ENCODE measurements around the gene FOXO1. TPM values are rescaled to one million over a fixed set of nuclear protein-coding genes. Genes with fewer than 3 reads are reported as not detected.

Gene FOXO1
- total RNA-seq, 1 donor from 2014 or later, result 50.4 TPM

DNA sequence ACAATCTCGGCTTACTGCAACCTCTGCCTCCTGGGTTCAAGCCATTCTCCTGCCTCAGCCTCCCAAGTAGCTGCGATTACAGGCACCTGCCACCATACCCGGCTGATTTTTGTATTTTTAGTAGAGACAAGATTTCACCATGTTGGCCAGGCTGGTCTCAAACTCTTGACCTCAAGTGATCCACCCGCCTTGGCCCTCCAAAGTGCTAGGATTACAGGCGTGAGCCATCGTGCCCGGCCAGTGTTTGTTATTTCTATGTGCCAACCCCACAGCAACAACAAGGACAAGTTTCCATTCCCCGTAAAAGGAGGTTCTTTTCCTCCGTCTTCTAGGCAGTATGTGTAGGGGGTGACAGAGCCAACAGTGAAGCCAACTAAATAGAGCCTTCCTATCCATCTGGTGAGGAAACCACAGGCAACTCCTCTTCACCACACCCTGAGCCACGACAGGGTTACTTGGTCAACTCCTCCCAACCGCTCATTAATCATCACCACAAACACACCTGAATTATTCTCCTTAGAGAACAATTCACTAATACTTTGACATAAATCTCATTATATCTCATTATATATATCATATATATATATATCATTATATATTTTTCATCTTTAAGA, 25.5 kb downstream of the FOXO1 start:
- peaks cover 93% of the 10 kb centered on the region for H3K4me1 Mint-ChIP-seq
- no peak for DNase-seq
- no peaks in the 10 kb centered on the region for H3K9me3 Mint-ChIP-seq
- intact Hi-C loops (cut with micrococcal nuclease), result loop anchor here (1.0 kb wide), 2 partner anchors 8 to 10 kb away; no protein-coding TSS in a partner anchor
- no peak for TF ChIP-seq CTCF (IDR thresholded peaks at IDR 0.05)
- POLR2A ChIA-PET, result interaction anchor here (1.0 kb wide), 1 partner anchor 13 kb away, joined by 5 read pairs; no protein-coding TSS in a partner anchor
- no peak for ATAC-seq (ENCODE audit: low read depth)
- H3K27ac Mint-ChIP-seq, result peak overlapping the region; percentile 52
- CTCF ChIA-PET, result no interaction called here
- H3K4me3 Mint-ChIP-seq, result peak overlapping the region; percentile 16
- H3K36me3 Mint-ChIP-seq (ENCODE audit: low read depth), result peaks cover 12% of the 10 kb centered on the region
- H3K27me3 Mint-ChIP-seq, result no peaks in the 10 kb centered on the region

DNA sequence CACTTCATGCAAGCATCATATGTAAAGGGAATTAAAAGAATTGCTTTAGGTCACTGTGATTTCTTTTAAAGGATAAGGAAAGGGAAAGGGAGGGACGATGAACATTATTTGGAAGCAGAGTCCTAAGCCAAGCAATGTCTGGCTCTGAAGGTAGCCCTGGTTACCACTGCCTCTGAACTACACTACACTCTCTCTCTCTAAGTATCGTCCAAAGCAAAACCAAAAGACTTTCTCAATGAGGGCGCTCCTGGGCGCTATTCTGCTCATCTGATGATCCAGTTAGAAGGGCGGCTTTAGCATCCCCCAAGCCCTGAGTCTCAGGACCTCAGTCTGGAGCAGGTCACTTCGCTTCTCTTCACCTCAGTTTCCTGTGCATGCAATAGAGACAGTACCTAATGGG, 26.2 kb downstream of the FOXO1 start:
- ATAC-seq (ENCODE audit: low read depth), result no peak
- DNase-seq, result no peak
- Mint-ChIP-seq H3K4me3 (no peak overlapping the region), H3K27me3 (no peaks in the 10 kb centered on the region), H3K4me1 (peaks cover 93% of the 10 kb centered on the region), H3K36me3 (ENCODE audit: low read depth) (peaks cover 12% of the 10 kb centered on the region), H3K9me3 (no peaks in the 10 kb centered on the region), H3K27ac (peak overlapping the region; percentile 74)
- POLR2A ChIA-PET, result interaction anchor here (0.8 to 1.0 kb wide), 2 partner anchors 14 to 29 kb away, joined by 3 to 5 read pairs; no protein-coding TSS in a partner anchor
- TF ChIP-seq CTCF (IDR thresholded peaks at IDR 0.05), result no peak
- CTCF ChIA-PET, result no interaction called here
- intact Hi-C loops (cut with micrococcal nuclease), result loop anchor here (1.0 kb wide), 2 partner anchors 9 kb away; no protein-coding TSS in a partner anchor

DNA sequence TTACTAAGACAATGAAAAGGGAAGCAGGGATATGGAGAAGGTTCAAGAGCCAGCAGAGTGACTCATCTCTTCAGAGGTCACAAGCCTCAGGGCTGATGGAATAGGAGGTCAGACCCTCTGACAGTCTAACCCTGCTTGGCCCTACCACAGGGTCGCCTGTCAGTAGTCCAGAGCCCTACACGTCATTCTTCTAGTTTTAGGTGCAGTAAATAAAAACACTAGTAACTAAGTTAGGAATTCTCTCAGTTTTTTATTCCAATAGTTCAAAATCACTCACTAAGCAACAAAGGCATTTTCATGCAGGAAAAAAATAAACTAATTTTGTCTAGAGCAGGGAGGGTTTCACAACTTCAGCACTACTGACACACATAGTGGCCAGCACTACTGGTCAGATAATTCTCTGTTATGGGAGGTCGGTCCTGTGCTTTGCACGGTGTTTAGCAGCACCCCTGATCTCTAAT, 27.2 kb downstream of the FOXO1 start:
- Mint-ChIP-seq H3K27me3 (no peaks in the 10 kb centered on the region), H3K4me1 (peaks cover 92% of the 10 kb centered on the region), H3K4me3 (no peak overlapping the region), H3K9me3 (no peaks in the 10 kb centered on the region), H3K36me3 (ENCODE audit: low read depth) (peaks cover 12% of the 10 kb centered on the region), H3K27ac (peak overlapping the region; percentile 74)
- ChIA-PET CTCF (interaction anchor here (1.1 kb wide), 1 partner anchor 47 kb away, joined by 3 read pairs; no protein-coding TSS in a partner anchor), POLR2A (no interaction called here)
- intact Hi-C loops (cut with micrococcal nuclease), result no loop called here
- no peak for TF ChIP-seq CTCF (IDR thresholded peaks at IDR 0.05)
- ATAC-seq (ENCODE audit: low read depth) (no peak), DNase-seq (no peak)

DNA sequence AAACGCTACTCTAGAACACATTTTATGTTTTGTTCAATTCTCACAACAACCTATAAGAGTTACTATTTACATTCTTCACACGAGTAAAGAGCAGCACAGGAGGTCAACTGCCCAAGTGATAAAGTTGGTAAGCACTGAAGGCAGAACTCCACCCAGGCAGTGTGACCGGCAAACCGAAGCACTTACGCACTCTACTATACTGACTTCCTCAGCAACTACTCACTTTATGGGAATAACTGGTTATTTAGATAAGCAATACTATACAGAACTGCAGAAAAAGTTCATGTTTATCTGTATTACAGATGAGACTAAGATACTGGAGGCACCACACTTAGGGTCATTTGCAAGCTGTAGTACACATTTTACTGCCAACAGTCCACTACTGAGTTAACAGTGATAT, 28.8 kb downstream of the FOXO1 start:
- peak; percentile 69 for ATAC-seq (ENCODE audit: low read depth)
- intact Hi-C loops (cut with micrococcal nuclease), result loop anchor here (2.0 kb wide), 1 partner anchor 15 kb away; no protein-coding TSS in a partner anchor
- CTCF ChIA-PET, result interaction anchor here (0.9 kb wide), 1 partner anchor 31 kb away, joined by 4 read pairs; no protein-coding TSS in a partner anchor
- no peak for DNase-seq
- H3K4me1 Mint-ChIP-seq, result peaks cover 93% of the 10 kb centered on the region
- no peaks in the 10 kb centered on the region for H3K9me3 Mint-ChIP-seq
- H3K36me3 Mint-ChIP-seq (ENCODE audit: low read depth), result peaks cover 10% of the 10 kb centered on the region
- H3K4me3 Mint-ChIP-seq, result peak overlapping the region; percentile 64
- peak overlapping the region; percentile 67 for H3K27ac Mint-ChIP-seq
- no peaks in the 10 kb centered on the region for H3K27me3 Mint-ChIP-seq
- no peak for TF ChIP-seq CTCF (IDR thresholded peaks at IDR 0.05)
- POLR2A ChIA-PET, result interaction anchor here (0.6 to 2.2 kb wide), 6 partner anchors 14 to 220 kb away, joined by 3 to 13 read pairs (median 6); no protein-coding TSS in a partner anchor

DNA sequence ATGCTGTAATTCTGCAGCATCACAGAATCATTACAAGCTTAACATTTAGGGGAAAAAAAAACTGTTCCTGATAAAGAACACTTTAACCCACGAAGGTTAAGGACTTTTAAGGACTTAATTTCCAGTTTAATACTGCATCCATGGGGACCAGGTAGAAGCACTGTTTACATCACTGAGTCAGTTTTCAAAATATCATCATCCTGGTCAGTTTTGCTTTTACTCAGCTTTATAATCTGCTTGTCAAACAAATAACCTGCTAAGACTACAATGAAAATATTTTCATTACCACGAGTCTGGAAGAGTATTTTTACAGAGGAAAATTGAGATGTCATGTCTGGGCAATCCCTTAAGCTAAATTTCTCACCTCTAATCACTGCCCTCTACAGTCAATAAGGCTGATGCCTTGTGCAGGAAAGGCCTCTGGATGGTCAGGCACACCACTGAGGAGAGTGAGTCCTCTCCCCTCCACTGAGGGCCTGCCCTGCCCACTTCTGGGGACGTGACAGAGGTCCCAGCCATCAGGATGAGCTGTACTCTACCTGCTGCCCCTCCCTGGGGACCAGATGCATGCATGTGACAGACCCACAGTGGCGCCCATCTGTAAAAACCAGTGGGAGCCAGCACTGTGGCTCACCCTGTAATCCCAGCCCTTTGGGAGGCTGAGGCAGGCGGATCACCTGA, 31.0 kb downstream of the FOXO1 start:
- ATAC-seq (ENCODE audit: low read depth) (peak; percentile 19), DNase-seq (no peak)
- Mint-ChIP-seq H3K4me3 (peak overlapping the region; percentile 19), H3K27ac (peak overlapping the region; percentile 54), H3K36me3 (ENCODE audit: low read depth) (peaks cover 9% of the 10 kb centered on the region), H3K27me3 (no peaks in the 10 kb centered on the region), H3K4me1 (peaks cover 93% of the 10 kb centered on the region), H3K9me3 (no peaks in the 10 kb centered on the region)
- intact Hi-C loops (cut with micrococcal nuclease), result no loop called here
- ChIA-PET CTCF (no interaction called here), POLR2A (interaction anchor here (0.8 to 1.2 kb wide), 2 partner anchors 25 to 29 kb away, joined by 3 read pairs; no protein-coding TSS in a partner anchor)
- no peak for TF ChIP-seq CTCF (IDR thresholded peaks at IDR 0.05)
